ENCODE data around the gene MAP2K7.

Gene MAP2K7

DNA sequence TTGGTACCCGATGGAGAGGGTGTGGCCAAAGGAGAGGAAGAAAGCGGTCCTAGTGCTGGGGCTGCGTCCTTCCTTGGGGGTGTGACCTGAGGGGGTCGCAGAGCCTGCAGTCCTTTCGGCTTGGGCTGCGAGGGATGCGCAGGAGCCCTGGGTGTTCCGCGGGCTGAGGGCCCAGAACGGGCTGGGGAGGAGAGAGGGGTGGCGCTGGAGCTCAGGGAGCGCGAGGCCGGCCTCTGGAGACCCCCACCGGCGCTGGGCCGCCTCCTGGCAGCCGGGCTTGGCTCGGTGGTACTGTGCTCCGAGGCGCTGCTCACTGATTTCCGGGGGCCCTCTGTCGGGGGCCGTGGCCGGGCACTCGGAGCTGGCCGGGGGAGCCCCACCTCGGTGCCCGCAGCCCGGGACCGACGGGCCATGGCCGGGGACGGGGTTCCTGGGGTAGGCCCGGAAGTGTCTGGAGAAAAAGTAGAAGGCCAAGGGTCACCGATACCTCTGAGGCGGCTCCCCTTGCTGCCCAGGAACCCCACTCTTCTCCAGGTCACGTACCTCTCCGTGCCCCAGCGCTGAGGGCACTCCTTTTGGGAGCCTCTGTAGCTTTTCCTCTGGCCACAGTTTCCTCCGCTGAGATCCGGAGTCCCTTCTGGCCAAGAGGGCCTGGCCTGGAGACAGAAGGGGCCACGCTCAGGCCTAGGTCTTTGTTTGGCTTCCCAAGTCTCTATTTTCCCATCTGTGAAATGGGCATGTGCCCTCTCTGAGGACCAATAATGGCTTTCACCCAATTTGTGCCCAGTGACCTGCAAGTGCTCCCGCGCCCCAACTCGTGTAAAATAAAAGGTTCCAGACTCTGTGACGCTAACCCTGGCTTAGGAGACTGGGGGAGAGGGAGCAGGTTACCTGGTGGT is 31.1 kb upstream of the MAP2K7 start:
- no peak for DNase-seq (ENCODE audit: low read depth)
- TF ChIP-seq CTCF (IDR thresholded peaks at IDR 0.05; ENCODE audit: low read length, missing control alignments) = no peak
- H3K4me3 ChIP-seq (replicated peaks; ENCODE audit: low read depth, low read length) = no peak overlapping the region

GRCh38 chr19:7873304-7874075 is 30.2 kb upstream of the MAP2K7 start:
- no peak overlapping the region for H3K4me3 ChIP-seq (replicated peaks; ENCODE audit: low read depth, low read length)
- DNase-seq (ENCODE audit: low read depth) = no peak
- no peak for TF ChIP-seq CTCF (IDR thresholded peaks at IDR 0.05; ENCODE audit: low read length, missing control alignments)

DNA sequence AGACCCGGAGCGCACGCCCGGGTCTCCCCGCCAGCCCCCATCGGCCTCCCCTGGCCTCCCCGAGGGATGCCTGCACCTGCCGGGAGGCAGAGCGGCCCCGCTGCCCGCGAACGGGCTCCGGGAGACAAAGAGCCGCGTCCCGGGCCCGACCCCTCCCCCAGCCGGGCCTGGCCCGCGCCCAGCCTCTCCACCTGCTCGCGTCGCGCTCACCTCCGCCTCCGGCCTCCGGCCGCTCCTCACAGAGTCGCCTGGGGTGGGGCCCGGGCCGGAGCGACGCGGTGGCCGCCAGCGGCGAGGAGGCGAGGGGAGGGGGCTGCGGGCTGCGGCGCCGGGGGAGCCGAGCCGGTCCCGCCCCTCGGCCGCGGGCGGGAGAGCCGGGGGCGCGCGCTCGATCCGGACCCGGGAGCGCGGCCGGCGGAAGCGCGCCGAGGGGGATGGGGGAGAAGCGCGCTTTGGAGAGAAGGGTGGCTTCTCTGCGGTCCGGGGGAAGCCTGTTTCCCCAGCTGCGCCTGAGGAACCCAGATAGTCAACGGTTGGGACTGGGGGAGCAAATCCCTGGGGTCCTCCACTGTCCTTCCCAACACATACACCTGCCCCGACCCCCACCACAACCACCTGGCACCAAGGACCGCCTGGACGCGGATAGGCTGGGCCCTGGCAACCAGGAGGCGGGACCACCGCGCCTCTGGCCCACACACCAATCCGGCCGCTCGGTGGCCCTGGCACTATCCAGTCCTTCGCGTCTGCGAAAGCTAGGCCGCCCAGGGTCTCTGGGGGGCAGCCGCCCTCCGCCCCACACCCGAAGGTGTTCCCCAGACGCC is 29.4 kb upstream of the MAP2K7 start, which contains the start of gene PRR36:
TSS of gene PRR36 (minus strand) at position 315 of the 821 bp plus-strand sequence. CDS start 701 bp downstream, outside the sequence.
- TF ChIP-seq CTCF (IDR thresholded peaks at IDR 0.05; ENCODE audit: low read length, missing control alignments) = no peak
- DNase-seq (ENCODE audit: low read depth) = no peak
- no peak within 1 kb of the TSS for H3K4me3 ChIP-seq (replicated peaks; ENCODE audit: low read depth, low read length)

- DNase-seq (ENCODE audit: low read depth) = no peak
- TF ChIP-seq CTCF (IDR thresholded peaks at IDR 0.05; ENCODE audit: low read length, missing control alignments) = no peak
- no peak overlapping the region for H3K4me3 ChIP-seq (replicated peaks; ENCODE audit: low read depth, low read length)
These were observed 28.8 kb upstream of the MAP2K7 start for GRCh38 chr19:7874897-7875273.

DNA sequence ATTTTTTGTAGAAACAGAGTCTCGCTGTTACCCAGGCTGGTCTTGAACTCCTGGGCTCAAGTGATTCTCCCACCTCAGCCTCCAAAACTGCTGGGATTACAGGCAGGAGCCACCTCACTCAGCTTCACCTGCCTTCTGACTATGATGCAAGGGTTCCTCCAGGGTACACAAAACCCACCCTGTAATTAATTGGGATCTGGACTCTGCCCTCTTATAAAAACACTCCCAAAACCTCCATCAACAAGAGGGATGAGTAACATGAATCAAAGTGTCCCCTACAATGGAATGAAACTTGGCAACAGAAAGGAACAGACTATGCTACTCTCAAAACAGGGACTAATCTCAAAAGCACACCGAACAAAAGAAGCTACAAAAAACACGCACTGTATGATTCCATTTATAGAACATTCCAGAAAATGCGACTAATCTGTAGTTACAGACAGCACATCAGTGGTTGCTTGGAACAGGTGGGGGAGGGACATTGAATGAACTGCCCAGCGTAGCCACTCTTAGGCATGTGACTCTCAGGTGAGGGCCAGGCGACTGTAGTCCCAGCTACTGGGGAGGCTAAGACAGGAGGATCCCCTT is 26.3 kb upstream of the MAP2K7 start:
- H3K4me3 ChIP-seq (replicated peaks; ENCODE audit: low read depth, low read length) = no peak overlapping the region
- DNase-seq (ENCODE audit: low read depth) = no peak
- TF ChIP-seq CTCF (IDR thresholded peaks at IDR 0.05; ENCODE audit: low read length, missing control alignments) = no peak

- no peak for DNase-seq (ENCODE audit: low read depth)
- no peak overlapping the region for H3K4me3 ChIP-seq (replicated peaks; ENCODE audit: low read depth, low read length)
- no peak for TF ChIP-seq CTCF (IDR thresholded peaks at IDR 0.05; ENCODE audit: low read length, missing control alignments)
These were observed 24.4 kb upstream of the MAP2K7 start for GRCh38 chr19:7879111-7879807.

Measured in fibroblast of pulmonary artery (primary cell).